Measurements from ENCODE around the gene GAPVD1.

Gene GAPVD1

GRCh38 chr9:125400725-125401716 lies 139.4 kb downstream of the GAPVD1 start:
- no peak for DNase-seq (ENCODE audit: low read depth in 2 of 3, low spot score in 2 of 3)

- DNase-seq (ENCODE audit: low read depth in 2 of 3, low spot score in 2 of 3), result no peak
Measured at GRCh38 chr9:125404733-125405132, 143.1 kb downstream of the GAPVD1 start.

DNA sequence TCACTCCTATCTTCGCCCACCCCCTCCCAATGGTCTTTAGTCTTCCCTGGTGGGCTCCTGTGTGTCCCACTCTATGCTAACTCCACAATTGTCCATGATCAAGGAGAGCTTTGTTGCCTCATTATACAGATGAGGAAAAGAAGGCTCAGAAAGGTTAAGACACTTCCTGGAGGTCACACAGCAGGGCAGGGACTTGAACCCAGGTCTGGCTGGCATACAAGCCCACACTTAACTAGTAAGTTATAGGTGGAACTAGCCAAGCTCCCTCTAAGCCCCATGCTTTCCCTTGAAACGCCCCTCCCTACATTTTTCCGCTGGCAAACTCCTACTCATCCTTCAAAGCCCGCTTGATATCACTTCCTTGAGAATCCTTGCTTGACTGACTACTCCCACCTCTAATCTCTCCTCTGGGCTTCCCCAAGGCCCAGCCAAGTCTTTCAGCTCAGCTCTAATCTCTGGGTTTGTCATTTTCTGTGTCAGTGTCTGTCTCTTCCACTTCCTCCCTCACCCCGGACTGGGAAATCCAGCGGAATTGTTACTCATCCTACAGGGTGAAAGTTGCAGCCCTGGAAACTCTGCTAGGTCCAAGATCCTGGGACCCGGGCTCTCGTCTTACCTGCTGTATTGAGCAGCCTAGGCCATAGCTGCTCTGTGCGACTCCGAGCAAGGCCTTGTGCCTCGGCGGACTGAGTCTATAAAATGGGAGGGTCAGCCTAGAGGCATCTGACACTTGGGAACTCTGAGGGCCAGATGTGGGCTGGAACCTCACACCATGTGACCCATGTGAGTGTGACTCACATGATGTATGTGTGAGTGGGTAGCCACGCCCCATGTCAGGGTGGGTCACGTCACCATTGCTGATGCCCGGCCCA lies 144.5 kb downstream of the GAPVD1 start:
- no peak for DNase-seq (ENCODE audit: low read depth in 2 of 3, low spot score in 2 of 3)

DNA sequence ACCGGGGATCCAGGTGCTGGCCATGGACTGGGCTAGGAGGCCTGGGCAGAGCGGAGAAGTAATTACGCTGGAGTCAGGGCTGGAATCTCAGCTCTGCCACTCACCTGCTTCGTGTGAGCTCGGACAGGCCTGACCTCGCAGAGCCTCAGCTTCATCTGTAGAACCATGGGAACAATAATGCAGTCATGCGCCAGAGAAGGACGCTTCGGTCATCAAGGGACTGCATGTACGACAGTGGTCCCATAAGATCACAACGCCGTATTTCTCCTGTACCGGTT lies 145.1 kb downstream of the GAPVD1 start:
- no peak for DNase-seq (ENCODE audit: low read depth in 2 of 3, low spot score in 2 of 3)

GRCh38 chr9:125407432-125407973 lies 145.9 kb downstream of the GAPVD1 start:
- DNase-seq (ENCODE audit: low read depth in 2 of 3, low spot score in 2 of 3), result no peak

DNA sequence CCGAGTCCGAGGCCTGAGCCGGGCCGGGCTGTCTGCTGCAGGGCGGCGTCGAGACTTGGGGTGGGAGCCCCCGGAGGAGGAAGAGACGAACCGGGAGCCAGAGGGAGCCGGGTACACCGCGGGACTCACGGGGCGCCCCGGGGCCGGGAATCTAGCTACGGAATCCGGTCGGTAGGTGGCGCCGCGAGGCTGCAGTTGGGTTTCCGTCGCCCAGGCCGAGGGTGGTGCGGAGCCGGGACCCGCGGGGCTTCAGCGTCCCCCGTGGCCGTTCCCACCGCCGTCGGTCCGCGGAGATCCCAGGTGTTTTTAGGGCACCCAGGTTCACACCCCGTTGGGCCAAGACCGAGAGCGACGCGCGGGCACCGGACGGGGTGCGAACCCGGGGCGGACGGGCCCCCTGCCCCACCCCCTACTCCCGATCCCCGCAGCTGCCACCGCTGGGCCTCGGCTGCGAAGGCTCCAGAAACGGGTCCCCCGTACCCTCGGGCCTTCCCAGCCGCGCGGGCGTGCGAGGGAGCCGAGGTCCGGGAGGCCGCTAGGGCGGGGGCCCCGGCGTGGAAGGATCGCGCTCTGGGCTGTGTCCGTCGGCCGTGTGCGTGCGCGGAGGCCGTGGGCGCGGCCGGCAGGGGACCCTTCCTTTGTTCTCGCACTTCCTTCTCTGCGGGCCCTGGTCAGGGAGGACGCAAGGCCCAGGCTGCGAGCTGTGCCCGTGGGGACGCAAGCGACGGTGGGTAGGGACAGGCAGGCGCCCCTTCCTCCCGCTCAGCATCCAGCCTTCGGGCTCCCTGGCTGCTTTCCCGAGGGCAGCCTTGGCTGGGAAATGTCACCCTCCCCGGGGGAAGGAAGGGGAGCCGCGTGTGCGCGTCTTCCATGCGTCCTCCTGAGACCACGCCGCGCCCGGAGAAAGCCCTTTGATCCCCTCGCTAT lies 146.6 kb downstream of the GAPVD1 start:
- DNase-seq (ENCODE audit: low read depth in 2 of 3, low spot score in 2 of 3), result peak; percentile 50 to 79 (median 77)

GRCh38 chr9:125409217-125409636 lies 147.6 kb downstream of the GAPVD1 start:
- no peak for DNase-seq (ENCODE audit: low read depth in 2 of 3, low spot score in 2 of 3)

GRCh38 chr9:125409637-125410521 lies 148.3 kb downstream of the GAPVD1 start:
- no peak for DNase-seq (ENCODE audit: low read depth in 2 of 3, low spot score in 2 of 3)

DNA sequence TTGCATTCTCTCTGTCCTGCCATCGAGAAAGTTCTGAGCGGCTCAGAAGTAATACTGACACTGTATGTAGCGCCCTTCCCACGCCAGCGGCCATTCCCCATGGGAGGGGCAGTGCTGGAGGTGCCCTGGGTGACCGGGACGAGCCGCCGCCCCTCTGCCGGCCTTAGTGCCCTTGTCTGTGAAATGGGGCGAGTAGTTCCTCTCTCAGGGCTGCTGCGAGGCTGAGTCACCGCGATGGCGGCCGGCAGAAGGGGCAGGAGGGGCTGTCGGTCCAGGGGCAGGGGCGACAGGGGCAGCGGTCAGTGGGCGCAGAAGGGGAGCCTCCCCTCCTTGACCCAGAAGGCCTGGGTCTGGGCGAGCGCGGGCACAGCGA lies 148.9 kb downstream of the GAPVD1 start:
- no peak for DNase-seq (ENCODE audit: low read depth in 2 of 3, low spot score in 2 of 3)

DNA sequence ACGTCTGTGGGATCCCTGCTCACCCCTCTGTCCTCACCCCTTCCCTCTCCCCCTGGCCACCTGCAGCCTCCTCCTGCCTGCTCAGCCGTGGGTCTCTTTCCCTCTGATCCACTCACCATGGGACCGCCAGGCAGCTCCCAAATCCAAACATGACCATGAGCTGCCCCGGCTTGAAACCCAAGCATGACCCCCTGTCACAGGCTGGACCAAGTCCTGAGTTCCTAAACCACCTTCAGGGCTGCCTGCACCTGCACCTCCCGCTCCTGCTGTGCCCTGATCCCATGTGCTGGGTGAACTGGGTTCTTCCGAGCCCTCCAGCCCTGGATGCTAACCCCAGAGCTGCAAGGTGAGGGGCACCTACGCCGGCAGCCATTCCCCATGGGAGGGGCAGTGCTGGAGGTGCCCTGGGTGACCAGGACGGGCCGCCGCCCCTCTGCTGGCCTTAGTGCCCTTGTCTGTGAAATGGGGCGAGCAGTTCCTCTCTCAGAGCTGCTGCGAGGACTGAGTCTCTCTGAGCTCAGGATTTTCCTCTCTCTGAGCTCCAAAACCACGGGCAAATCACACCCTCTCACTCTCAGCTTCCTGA lies 149.6 kb downstream of the GAPVD1 start:
- DNase-seq (ENCODE audit: low read depth in 2 of 3, low spot score in 2 of 3), result no peak

GRCh38 chr9:125412166-125412565 lies 150.5 kb downstream of the GAPVD1 start:
- no peak for DNase-seq (ENCODE audit: low read depth in 2 of 3, low spot score in 2 of 3)

DNA sequence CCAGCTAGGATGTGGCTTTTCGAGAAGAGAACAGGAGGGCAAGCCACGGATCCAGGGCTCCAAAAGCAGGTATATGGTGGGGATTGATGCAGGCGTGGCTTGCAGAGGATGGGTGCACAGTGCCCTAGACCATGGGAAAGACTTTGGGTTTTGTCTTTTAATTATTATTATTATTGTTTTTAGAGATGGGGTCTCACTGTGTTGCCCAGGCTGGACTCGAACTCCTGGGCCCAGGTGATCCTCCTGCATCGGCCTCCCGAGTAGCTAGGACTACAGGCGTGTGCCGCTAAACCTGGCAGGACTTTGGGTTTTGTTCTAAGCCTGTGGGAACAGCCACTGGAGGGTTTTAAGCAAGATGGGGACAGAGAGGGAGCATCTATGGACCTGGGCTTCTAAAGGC lies 152.0 kb downstream of the GAPVD1 start:
- DNase-seq (ENCODE audit: low read depth in 2 of 3, low spot score in 2 of 3), result no peak

GRCh38 chr9:125415583-125416460 lies 154.2 kb downstream of the GAPVD1 start:
- no peak for DNase-seq (ENCODE audit: low read depth in 2 of 3, low spot score in 2 of 3)

- no peak for DNase-seq (ENCODE audit: low read depth in 2 of 3, low spot score in 2 of 3)
Measured at GRCh38 chr9:125416517-125416916, 154.9 kb downstream of the GAPVD1 start.
